GM12891 (cell line): ENCODE data around the gene MEPCE.

ENCODE experiments used
- PAX5 ChIP-seq: IDR thresholded peaks from 2 replicates; pipeline ENCODE4 v1.6.1; 2011; ENCODE audit warnings: low read length, moderate library complexity, mild to moderate bottlenecking; ENCODE audit not compliant: insufficient read depth, severe bottlenecking
- POLR2A ChIP-seq: IDR thresholded peaks from 2 replicates; pipeline ENCODE4 v1.6.1; 2011; ENCODE audit warnings: low read depth, low read length, control low read depth
- POLR2AphosphoS5 ChIP-seq: IDR thresholded peaks from 2 replicates; pipeline ENCODE4 v1.6.1; 2011; ENCODE audit warnings: low read depth, low read length, control low read depth
- SPI1 ChIP-seq: IDR thresholded peaks from 2 replicates; pipeline ENCODE4 v1.6.1; 2011; ENCODE audit warnings: low read depth, low read length, control low read depth
- TAF1 ChIP-seq: IDR thresholded peaks from 2 replicates; pipeline ENCODE4 v1.6.1; 2011; ENCODE audit warnings: low read depth, low read length, control low read depth

GRCh38 chr7:100464210-100464660, 34.6 kb downstream of the MEPCE start, which contains the start of gene SPACDR:
- no peak for TF ChIP-seq POLR2AphosphoS5
- no peak for TF ChIP-seq POLR2A
- TF ChIP-seq TAF1 = no peak
- no peak for TF ChIP-seq PAX5
- no peak for TF ChIP-seq SPI1
